Mammary epithelial cell (primary cell): ENCODE results near the gene CEP104.

Experiments used
- EZH2 ChIP-seq: IDR thresholded peaks from 2 replicates; pipeline ENCODE4 v1.6.1; 2012; ENCODE audit warnings: low read length, inconsistent platforms, borderline replicate concordance
- TF ChIP-seq, protein P1 (sequence below), 2 donors: IDR thresholded peaks in 1 of 2; conservative IDR thresholded peaks in 1 of 2; 2 replicates each; pipeline ENCODE4 v1.5.1; 2011 to 2012; ENCODE audit warnings: inconsistent platforms in 2 of 2, low read length in 2 of 2, mild to moderate bottlenecking in 2 of 2, control low read depth in 1 of 2, low read depth in 1 of 2; ENCODE audit not compliant: insufficient read depth in 1 of 2; ENCODE audit errors: extremely low read depth in 1 of 2

DNA sequence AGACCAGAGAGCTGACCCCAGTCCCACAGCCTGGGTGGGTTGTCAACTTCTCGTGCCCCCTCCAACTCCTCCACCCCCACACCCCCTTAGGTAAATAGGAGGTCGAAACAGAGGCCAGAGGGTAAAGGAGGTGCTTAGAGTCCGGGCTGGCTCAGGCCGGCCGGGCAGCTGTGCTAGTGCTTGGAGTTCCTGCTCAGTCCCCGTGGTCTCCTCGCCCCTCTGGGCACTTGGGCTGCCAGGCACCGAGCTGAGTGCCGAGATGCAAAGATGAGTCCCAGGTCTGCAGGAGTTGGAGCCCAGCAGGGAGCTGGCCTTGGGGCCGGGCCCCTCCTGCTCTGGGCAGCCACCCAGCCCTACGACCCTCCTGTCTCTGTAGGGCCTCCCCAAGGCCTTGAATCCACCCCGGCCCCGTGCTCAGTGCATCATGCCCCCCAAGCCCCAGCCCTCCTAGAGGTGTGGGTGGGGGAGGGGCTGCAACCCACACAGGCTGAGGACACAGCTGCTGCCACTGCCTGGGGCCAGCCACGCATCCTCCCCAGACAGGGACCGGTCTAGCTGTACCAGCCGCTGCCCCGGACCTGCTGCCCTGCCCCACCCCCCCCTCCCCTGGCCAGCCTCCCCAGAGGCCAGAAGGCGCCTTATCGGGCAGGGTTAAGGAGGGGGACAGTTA, 82.6 kb downstream of the CEP104 start:
- TF ChIP-seq, protein P1, sequence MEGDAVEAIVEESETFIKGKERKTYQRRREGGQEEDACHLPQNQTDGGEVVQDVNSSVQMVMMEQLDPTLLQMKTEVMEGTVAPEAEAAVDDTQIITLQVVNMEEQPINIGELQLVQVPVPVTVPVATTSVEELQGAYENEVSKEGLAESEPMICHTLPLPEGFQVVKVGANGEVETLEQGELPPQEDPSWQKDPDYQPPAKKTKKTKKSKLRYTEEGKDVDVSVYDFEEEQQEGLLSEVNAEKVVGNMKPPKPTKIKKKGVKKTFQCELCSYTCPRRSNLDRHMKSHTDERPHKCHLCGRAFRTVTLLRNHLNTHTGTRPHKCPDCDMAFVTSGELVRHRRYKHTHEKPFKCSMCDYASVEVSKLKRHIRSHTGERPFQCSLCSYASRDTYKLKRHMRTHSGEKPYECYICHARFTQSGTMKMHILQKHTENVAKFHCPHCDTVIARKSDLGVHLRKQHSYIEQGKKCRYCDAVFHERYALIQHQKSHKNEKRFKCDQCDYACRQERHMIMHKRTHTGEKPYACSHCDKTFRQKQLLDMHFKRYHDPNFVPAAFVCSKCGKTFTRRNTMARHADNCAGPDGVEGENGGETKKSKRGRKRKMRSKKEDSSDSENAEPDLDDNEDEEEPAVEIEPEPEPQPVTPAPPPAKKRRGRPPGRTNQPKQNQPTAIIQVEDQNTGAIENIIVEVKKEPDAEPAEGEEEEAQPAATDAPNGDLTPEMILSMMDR (conservative IDR thresholded peaks at IDR 0.05 in 1 of 2, IDR thresholded peaks at IDR 0.05 in 1 of 2; ENCODE audit: extremely low read depth in 1 of 2, insufficient read depth in 1 of 2, low read depth in 1 of 2, low read length in 2 of 2): no peak
- TF ChIP-seq EZH2: no peak
